Upper lobe of left lung (tissue), 4 donors: ENCODE results near the gene SMIM36.

ENCODE experiments used
- POLR2AphosphoS5 ChIP-seq, 2 donors: sonication (generic); formaldehyde crosslinking; IDR thresholded peaks; one replicate each; pipeline ENCODE4 v1.5.1; 2017; ENCODE audit warnings: antibody characterized with exemption in 2 of 2
- TF ChIP-seq, protein P1 (sequence below), 6 experiments: fragments of 450-650 bp in 4 of 6; fragments of 200-600 bp in 2 of 6; sonication (generic) in 2 of 6; IDR thresholded peaks; one replicate each; pipeline ENCODE4 v1.5.1; 2016 to 2019; ENCODE audit warnings: antibody characterized with exemption in 6 of 6

DNA sequence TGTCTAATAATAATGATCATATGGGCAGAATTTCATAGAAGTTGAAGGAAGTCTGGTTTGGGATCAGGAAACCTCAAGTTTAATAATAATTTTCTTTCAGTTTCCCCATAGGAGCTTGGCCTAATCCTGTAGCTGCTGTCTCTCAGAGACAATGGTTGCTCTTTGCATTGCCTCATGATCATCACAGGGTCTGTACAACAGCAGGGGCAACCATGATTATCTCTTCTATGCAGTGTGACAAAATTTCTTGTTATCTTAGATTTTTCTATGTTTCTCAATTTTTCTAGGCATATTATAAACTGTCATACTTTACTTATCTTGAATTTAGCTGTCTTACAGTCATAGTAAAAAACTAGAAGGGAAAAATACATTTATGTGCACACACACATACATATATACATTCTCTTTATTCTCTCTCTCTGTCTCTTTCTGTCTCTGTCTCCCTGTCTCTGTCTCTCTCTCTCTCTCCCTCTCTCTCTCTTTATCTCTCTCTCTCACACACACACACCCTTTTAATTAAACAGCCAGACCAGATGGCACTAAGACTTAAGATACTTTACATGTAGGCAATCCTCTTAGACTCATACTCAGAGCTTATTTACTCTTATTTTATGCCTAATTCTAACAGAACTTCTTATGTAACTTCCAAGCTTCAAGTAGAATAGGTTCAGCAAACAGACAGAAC is 30.5 kb downstream of the SMIM36 start:
- TF ChIP-seq, protein P1, sequence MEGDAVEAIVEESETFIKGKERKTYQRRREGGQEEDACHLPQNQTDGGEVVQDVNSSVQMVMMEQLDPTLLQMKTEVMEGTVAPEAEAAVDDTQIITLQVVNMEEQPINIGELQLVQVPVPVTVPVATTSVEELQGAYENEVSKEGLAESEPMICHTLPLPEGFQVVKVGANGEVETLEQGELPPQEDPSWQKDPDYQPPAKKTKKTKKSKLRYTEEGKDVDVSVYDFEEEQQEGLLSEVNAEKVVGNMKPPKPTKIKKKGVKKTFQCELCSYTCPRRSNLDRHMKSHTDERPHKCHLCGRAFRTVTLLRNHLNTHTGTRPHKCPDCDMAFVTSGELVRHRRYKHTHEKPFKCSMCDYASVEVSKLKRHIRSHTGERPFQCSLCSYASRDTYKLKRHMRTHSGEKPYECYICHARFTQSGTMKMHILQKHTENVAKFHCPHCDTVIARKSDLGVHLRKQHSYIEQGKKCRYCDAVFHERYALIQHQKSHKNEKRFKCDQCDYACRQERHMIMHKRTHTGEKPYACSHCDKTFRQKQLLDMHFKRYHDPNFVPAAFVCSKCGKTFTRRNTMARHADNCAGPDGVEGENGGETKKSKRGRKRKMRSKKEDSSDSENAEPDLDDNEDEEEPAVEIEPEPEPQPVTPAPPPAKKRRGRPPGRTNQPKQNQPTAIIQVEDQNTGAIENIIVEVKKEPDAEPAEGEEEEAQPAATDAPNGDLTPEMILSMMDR (IDR thresholded peaks at IDR 0.05), result no peak
- TF ChIP-seq POLR2AphosphoS5 (IDR thresholded peaks at IDR 0.05), result no peak
